Endothelial cell of umbilical vein (primary cell): ENCODE measurements around the gene PTGFR. TPM values are rescaled to one million over a fixed set of nuclear protein-coding genes. Genes with fewer than 3 reads are reported as not detected.

Experiments used
- BruUV-seq: library from RNA; stranded (reverse); fragments of 400-500 nt; replicated peaks from 2 replicates; lab custom pipeline; 2021; lab: Mats Ljungman, UMichigan
- CTCF ChIA-PET: fragments of 300-600, 350-600 bp; sonication (Branson Sonifier 250); formaldehyde crosslinking; loops from one replicate; lab custom pipeline; 2021; ENCODE audit warnings: antibody characterized with exemption, inconsistent platforms; lab: Charles Lee
- POLR2A ChIA-PET: fragments of 300-600, 350-600 bp; sonication (Branson Sonifier 250); formaldehyde crosslinking; loops from one replicate; lab custom pipeline; 2021; ENCODE audit warnings: antibody characterized with exemption, inconsistent platforms; lab: Charles Lee
- DNase-seq: peaks from one replicate; pipeline ENCODE4 v3.0.0-alpha.2; 2011; ENCODE audit warnings: low read depth, low spot score
- FAIRE-seq: peaks from 2 replicates; lab custom pipeline; 2011; peaks lifted over from hg19 to GRCh38; lab: Jason Lieb, UNC
- H2AFZ ChIP-seq: 2 replicates; pipeline ENCODE4 v1.6.0; 2012; ENCODE audit warnings: low read depth, low read length, control low read depth, inconsistent platforms
- H3K27ac ChIP-seq: 2 replicates; pipeline ENCODE4 v1.5.1; 2011; ENCODE audit warnings: low read depth, mild to moderate bottlenecking, control low read depth, low read length, moderate library complexity; ENCODE audit not compliant: insufficient read depth
- H3K27me3 ChIP-seq, 2 experiments: 2 replicates each; pipeline versions ENCODE4 v1.6.0 to v1.6.1; 2011; ENCODE audit warnings: low read length in 2 of 2, mixed read lengths in 1 of 2; ENCODE audit not compliant: control insufficient read depth in 2 of 2, insufficient read depth in 2 of 2
- H3K36me3 ChIP-seq, 2 experiments: 2 replicates in 1 of 2; 3 replicates in 1 of 2; pipeline ENCODE4 v1.5.1; 2011; ENCODE audit warnings: low read length in 2 of 2, mild to moderate bottlenecking in 1 of 2, moderate library complexity in 1 of 2; ENCODE audit not compliant: control insufficient read depth in 2 of 2, insufficient read depth in 2 of 2; ENCODE audit errors: extremely low read depth in 1 of 2
- H3K4me1 ChIP-seq: 3 replicates; pipeline ENCODE4 v1.5.1; 2011; ENCODE audit warnings: mild to moderate bottlenecking, low read length; ENCODE audit not compliant: control insufficient read depth, insufficient read depth; ENCODE audit errors: extremely low read depth
- H3K4me2 ChIP-seq: 2 replicates; pipeline ENCODE4 v1.6.1; 2011; ENCODE audit warnings: low read length, control low read depth, mixed read lengths; ENCODE audit not compliant: insufficient read depth
- H3K4me3 ChIP-seq, 3 experiments: fragments of 200-600 bp in 1 of 3; sonication (generic), shearing (Covaris generic) in 1 of 3; replicated peaks in 1 of 3; 2 replicates each; pipeline ENCODE4 v1.5.1; 2011 to 2016; ENCODE audit warnings: control low read depth in 3 of 3, low read length in 3 of 3, mild to moderate bottlenecking in 2 of 3, inconsistent platforms in 1 of 3, low read depth in 1 of 3, moderate library complexity in 1 of 3; ENCODE audit not compliant: insufficient read depth in 1 of 3
- H3K79me2 ChIP-seq: 2 replicates; pipeline ENCODE4 v1.6.0; 2012; ENCODE audit warnings: low read length, inconsistent platforms; ENCODE audit not compliant: control insufficient read depth, insufficient read depth
- H3K9ac ChIP-seq: replicated peaks from 2 replicates; pipeline ENCODE3; 2011; ENCODE audit warnings: low read length, control low read depth; ENCODE audit not compliant: insufficient read depth; ENCODE audit errors: extremely low read depth
- H3K9me1 ChIP-seq: replicated peaks from 3 replicates; pipeline ENCODE4 v1.6.0; 2011; ENCODE audit warnings: mild to moderate bottlenecking, low read length; ENCODE audit not compliant: control insufficient read depth, insufficient read depth; ENCODE audit errors: extremely low read depth
- H3K9me3 ChIP-seq: replicated peaks from 2 replicates; pipeline ENCODE4 v1.5.1; 2012; ENCODE audit warnings: low read length, inconsistent platforms; ENCODE audit not compliant: control insufficient read depth, insufficient read depth
- H4K20me1 ChIP-seq: replicated peaks from 2 replicates; pipeline ENCODE3; 2011; ENCODE audit warnings: mild to moderate bottlenecking, low read length; ENCODE audit not compliant: control insufficient read depth, insufficient read depth; ENCODE audit errors: extremely low read depth
- CTCF ChIP-seq, 2 donors: IDR thresholded peaks; 1 replicate in 1 of 2; 2 replicates in 1 of 2; pipeline ENCODE4 v1.5.1; 2011; ENCODE audit warnings: low read length in 2 of 2, mild to moderate bottlenecking in 2 of 2, moderate library complexity in 2 of 2, control low read depth in 1 of 2, inconsistent platforms in 1 of 2, low read depth in 1 of 2; ENCODE audit not compliant: insufficient read depth in 1 of 2; ENCODE audit errors: extremely low read depth in 1 of 2
- EZH2 ChIP-seq: IDR thresholded peaks from 2 replicates; pipeline ENCODE4 v1.6.1; 2012; ENCODE audit warnings: borderline replicate concordance, low read depth, mild to moderate bottlenecking, moderate library complexity, low read length, inconsistent platforms; ENCODE audit not compliant: severe bottlenecking
- FOS ChIP-seq: IDR thresholded peaks from 2 replicates; pipeline ENCODE4 v1.6.1; 2011; ENCODE audit warnings: mild to moderate bottlenecking, low read length, moderate library complexity, borderline replicate concordance; ENCODE audit not compliant: insufficient read depth
- GATA2 ChIP-seq: IDR thresholded peaks from 2 replicates; pipeline ENCODE4 v1.7.0; 2011; ENCODE audit warnings: low read depth, mild to moderate bottlenecking, moderate library complexity, mixed read lengths, low read length; ENCODE audit not compliant: insufficient read length, insufficient read depth
- JUN ChIP-seq: IDR thresholded peaks from 2 replicates; pipeline ENCODE4 v1.6.1; 2011; ENCODE audit warnings: borderline replicate concordance, low read depth; ENCODE audit not compliant: insufficient read length, insufficient read depth
- MAX ChIP-seq: IDR thresholded peaks from 2 replicates; pipeline ENCODE4 v1.6.1; 2011; ENCODE audit not compliant: insufficient read depth, insufficient read length
- MYC ChIP-seq: IDR thresholded peaks from one replicate; pipeline ENCODE4 v1.6.1; 2011; ENCODE audit warnings: mild to moderate bottlenecking, low read depth, low read length
- POLR2A ChIP-seq: IDR thresholded peaks from 2 replicates; pipeline ENCODE4 v1.6.1; 2012; ENCODE audit warnings: low read depth, mild to moderate bottlenecking, control low read depth, low read length
- POLR2AphosphoS5 ChIP-seq: IDR thresholded peaks from 2 replicates; pipeline ENCODE4 v1.6.1; 2012; ENCODE audit warnings: low read depth, mild to moderate bottlenecking, control low read depth, low read length, moderate library complexity; ENCODE audit not compliant: insufficient read depth
- dilution Hi-C: fragments of 300-500 bp; cut with MboI; formaldehyde crosslinking; loops from one replicate; pipeline ENCODE4 v1.15.0; 2019; ENCODE audit warnings: low sequenced_read_pairs; ENCODE audit not compliant: extremely low pct_ligation_motif_present
- intact Hi-C: fragments of 100-400 bp; cut with micrococcal nuclease; formaldehyde crosslinking; loops from one replicate; pipeline ENCODE4 v1.10.0; 2022
- polyA plus RNA-seq, 4 experiments: library from polyadenylated mRNA; depleted of rRNA in 3 of 4; stranded (reverse) in 3 of 4; unstranded in 1 of 4; fragments of >200 nt; gene quantifications; 2 replicates each; pipeline versions ENCODE4 v1.2.1 to v1.2.3, GENCODE V29; 2011 to 2012; ENCODE audit warnings: missing spikeins in 1 of 4
- total RNA-seq: library from RNA; stranded (reverse); gene quantifications from 2 replicates; pipeline ENCODE4 v1.2.3, GENCODE V29; 2021

PTGFR gene
- total and polyA plus RNA-seq, 2 donors (not counting 3 experiments of a cell fraction or from before 2014, with no cell fraction given) = 0.11 to 0.24 TPM

- H3K9ac ChIP-seq = no peak overlapping the region
- ChIA-PET POLR2A (no interaction called here), CTCF (no interaction called here)
- H2AFZ ChIP-seq = no peak overlapping the region
- no peaks in the 10 kb centered on the region for H3K4me1 ChIP-seq
- BruUV-seq = no TSS peak
- no peaks in the 10 kb centered on the region for H3K79me2 ChIP-seq
- H3K4me2 ChIP-seq = no peak overlapping the region
- no peak for DNase-seq
- intact Hi-C loops (no loop called here), dilution Hi-C loops (no loop called here)
- no peak overlapping the region for H3K27ac ChIP-seq
- H3K9me3 ChIP-seq = no peaks in the 10 kb centered on the region
- TF ChIP-seq CTCF (IDR thresholded peaks at IDR 0.05; ENCODE audit: extremely low read depth in 1 of 2, insufficient read depth in 1 of 2, low read depth in 1 of 2, low read length in 2 of 2) (no peak), MAX (no peak)
- no peaks in the 10 kb centered on the region for H3K9me1 ChIP-seq
- FAIRE-seq = no peak
- peaks cover 2 to 6% of the 10 kb centered on the region in 2 experiments for H3K27me3 ChIP-seq
- no peaks in the 10 kb centered on the region for H4K20me1 ChIP-seq
- no peak overlapping the region for H3K4me3 ChIP-seq
- no peaks in the 10 kb centered on the region for H3K36me3 ChIP-seq
These were observed 31.4 kb downstream of the PTGFR start for GRCh38 chr1:78522136-78522535.

- H3K36me3 ChIP-seq = no peaks in the 10 kb centered on the region
- BruUV-seq = no TSS peak
- ChIA-PET CTCF (no interaction called here), POLR2A (no interaction called here)
- no peaks in the 10 kb centered on the region for H3K9me3 ChIP-seq
- H4K20me1 ChIP-seq = no peaks in the 10 kb centered on the region
- TF ChIP-seq CTCF (IDR thresholded peaks at IDR 0.05; ENCODE audit: extremely low read depth in 1 of 2, insufficient read depth in 1 of 2, low read depth in 1 of 2, low read length in 2 of 2) (no peak), FOS (no peak), JUN (no peak), MAX (no peak), POLR2A (no peak), MYC (no peak), EZH2 (no peak), GATA2 (no peak), POLR2AphosphoS5 (no peak)
- DNase-seq (no peak), FAIRE-seq (no peak)
- no peaks in the 10 kb centered on the region for H3K9me1 ChIP-seq
- dilution Hi-C loops = no loop called here
- H3K27me3 ChIP-seq = peaks cover 2% of the 10 kb centered on the region in 2 experiments
- no peaks in the 10 kb centered on the region for H3K4me1 ChIP-seq
- intact Hi-C loops = no loop called here
- no peak overlapping the region for H3K4me2 ChIP-seq
- no peak overlapping the region for H2AFZ ChIP-seq
- H3K9ac ChIP-seq = no peak overlapping the region
- H3K27ac ChIP-seq = no peak overlapping the region
- no peaks in the 10 kb centered on the region for H3K79me2 ChIP-seq
- no peak overlapping the region for H3K4me3 ChIP-seq
These were observed 35.7 kb downstream of the PTGFR start for GRCh38 chr1:78526496-78526895.
